Thyroid gland (tissue), 4 donors: ENCODE data around the gene CXXC1. TPM values are rescaled to one million over a fixed set of nuclear protein-coding genes. Genes with fewer than 3 reads are reported as not detected.

Source experiments
- DNase-seq, 2 donors: peaks; one replicate each; pipeline ENCODE4 v3.0.0-alpha.2; 2019
- H3K27ac ChIP-seq, 3 donors: fragments of 200-600 bp; sonication (generic); 1 replicate in 2 of 3; 2 replicates in 1 of 3; pipeline ENCODE4 v1.5.1; 2016 to 2019; ENCODE audit warnings: mild to moderate bottlenecking in 1 of 3, moderate library complexity in 1 of 3
- H3K27me3 ChIP-seq: fragments of 200-600 bp; sonication (generic); one replicate; pipeline ENCODE4 v1.5.1; 2019
- H3K36me3 ChIP-seq, 2 donors: fragments of 200-600 bp; sonication (generic); one replicate each; pipeline ENCODE4 v1.5.1; 2016 to 2019
- H3K4me1 ChIP-seq, 2 donors: fragments of 200-600 bp; sonication (generic); one replicate each; pipeline ENCODE4 v1.5.1; 2017 to 2019
- H3K4me3 ChIP-seq, 3 donors: fragments of 200-600 bp; sonication (generic); replicated peaks in 1 of 3; 1 replicate in 2 of 3; 2 replicates in 1 of 3; pipeline ENCODE4 v1.5.1; 2016; ENCODE audit warnings: mild to moderate bottlenecking in 1 of 3
- H3K9me3 ChIP-seq: fragments of 200-600 bp; sonication (generic); one replicate; pipeline ENCODE4 v1.5.1; 2017
- CTCF ChIP-seq, 6 experiments: fragments of 200-600 bp in 3 of 6; fragments of 450-650 bp in 3 of 6; sonication (generic) in 3 of 6; IDR thresholded peaks; one replicate each; pipeline ENCODE4 v1.5.1; 2016 to 2019; ENCODE audit warnings: antibody characterized with exemption in 6 of 6, mild to moderate bottlenecking in 2 of 6, inconsistent platforms in 1 of 6, moderate library complexity in 1 of 6
- POLR2A ChIP-seq, 2 donors: fragments of 450-650 bp; IDR thresholded peaks; one replicate each; pipeline ENCODE4 v1.6.1; 2017; ENCODE audit warnings: antibody characterized with exemption in 2 of 2, mild to moderate bottlenecking in 2 of 2, moderate library complexity in 1 of 2
- WGBS, 2 donors: methylation state at CpG; one replicate each; pipeline ENCODE4 v1.1.5; 2017; 5-methylcytosine and 5-hydroxymethylcytosine counted together
- intact Hi-C: fragments of 100-400 bp; cut with DNase I; formaldehyde crosslinking; loops from one replicate; pipeline ENCODE4 v1.15.1; 2023
- total RNA-seq, 4 donors: library from RNA; depleted of rRNA; stranded (reverse); fragments of >200 nt; gene quantifications; one replicate each; pipeline ENCODE4 v1.2.3, GENCODE V29; 2016

CXXC1 gene
- total RNA-seq = 100 to 1,000 TPM in 1 of 4 donors, 10 to 100 TPM in 3; 39.7 to 125 (median 62.7) TPM

GRCh38 chr18:50287441-50288347 lies at the start of gene CXXC1:
Gene CXXC1, minus strand, starts transcription at chr18:50287692. Its CDS starts 103 bp downstream, at chr18:50287589.
- 1% methylated on average over 44 to 53 of the region's 76 CpGs for WGBS, 2 donors
- Histone ChIP-seq H3K27ac (peak within 1 kb of the TSS; percentile 85 to 94 (median 86)), H3K4me1 (no peaks in the 10 kb centered on the region), H3K9me3 (no peaks in the 10 kb centered on the region), H3K27me3 (no peaks in the 10 kb centered on the region), H3K36me3 (peaks cover 10 to 12% of the 10 kb centered on the region in 2 donors), H3K4me3 (peak within 1 kb of the TSS; percentile 61 to 92 (median 87))
- peak; percentile 97 to 98 for DNase-seq
- TF ChIP-seq CTCF (IDR thresholded peaks at IDR 0.05) (peak in 5 of 6 experiments; percentile 22 to 72 (median 49)), POLR2A (IDR thresholded peaks at IDR 0.05) (peak in 1 of 2 donors; percentile 48)
- intact Hi-C loops = loop anchor here (10.0 kb wide), 1 partner anchor 67 kb away; no protein-coding TSS in a partner anchor

GRCh38 chr18:50334546-50335152 lies 47.2 kb upstream of the CXXC1 start:
- H3K4me1 ChIP-seq = peaks cover 0 to 4% of the 10 kb centered on the region in 2 donors
- H3K27ac ChIP-seq = no peak overlapping the region
- no peaks in the 10 kb centered on the region for H3K9me3 ChIP-seq
- H3K4me3 ChIP-seq = no peak overlapping the region
- no peak for DNase-seq
- H3K36me3 ChIP-seq = no peaks in the 10 kb centered on the region
- intact Hi-C loops = no loop called here
- no peaks in the 10 kb centered on the region for H3K27me3 ChIP-seq
- TF ChIP-seq CTCF (IDR thresholded peaks at IDR 0.05) (no peak), POLR2A (IDR thresholded peaks at IDR 0.05) (no peak)
- WGBS, 2 donors = 82 to 88% methylated on average over 7 of the region's 7 CpGs

GRCh38 chr18:50331691-50332090 lies 44.2 kb upstream of the CXXC1 start:
- no peak overlapping the region for H3K4me3 ChIP-seq
- no peaks in the 10 kb centered on the region for H3K27me3 ChIP-seq
- DNase-seq = peak; percentile 53 to 60
- H3K9me3 ChIP-seq = no peaks in the 10 kb centered on the region
- WGBS, 2 donors = 24 to 31% methylated on average over 1 of the region's 1 CpG
- peaks cover 0 to 4% of the 10 kb centered on the region in 2 donors for H3K4me1 ChIP-seq
- intact Hi-C loops = no loop called here
- H3K27ac ChIP-seq = no peak overlapping the region
- no peaks in the 10 kb centered on the region for H3K36me3 ChIP-seq
- TF ChIP-seq POLR2A (IDR thresholded peaks at IDR 0.05) = no peak
- no peak for TF ChIP-seq CTCF (IDR thresholded peaks at IDR 0.05)

GRCh38 chr18:50330176-50330575 lies 42.7 kb upstream of the CXXC1 start:
- H3K9me3 ChIP-seq = no peaks in the 10 kb centered on the region
- H3K4me3 ChIP-seq = no peak overlapping the region
- no peak overlapping the region for H3K27ac ChIP-seq
- no peaks in the 10 kb centered on the region for H3K36me3 ChIP-seq
- H3K4me1 ChIP-seq = peaks cover 0 to 4% of the 10 kb centered on the region in 2 donors
- TF ChIP-seq POLR2A (IDR thresholded peaks at IDR 0.05) = no peak
- TF ChIP-seq CTCF (IDR thresholded peaks at IDR 0.05) = no peak
- intact Hi-C loops = no loop called here
- no peak for DNase-seq
- H3K27me3 ChIP-seq = no peaks in the 10 kb centered on the region

- 87 to 92% methylated on average over 3 of the region's 3 CpGs for WGBS, 2 donors
- intact Hi-C loops = no loop called here
- H3K36me3 ChIP-seq = no peaks in the 10 kb centered on the region
- no peak for DNase-seq
- no peaks in the 10 kb centered on the region for H3K27me3 ChIP-seq
- H3K9me3 ChIP-seq = no peaks in the 10 kb centered on the region
- H3K4me1 ChIP-seq = peaks cover 0 to 4% of the 10 kb centered on the region in 2 donors
- H3K4me3 ChIP-seq = no peak overlapping the region
- TF ChIP-seq CTCF (IDR thresholded peaks at IDR 0.05) (no peak), POLR2A (IDR thresholded peaks at IDR 0.05) (no peak)
- H3K27ac ChIP-seq = no peak overlapping the region
These were observed 40.5 kb upstream of the CXXC1 start for GRCh38 chr18:50327983-50328382.
